ENCODE measurements around the gene NR2E1. TPM values are rescaled to one million over a fixed set of nuclear protein-coding genes. Genes with fewer than 3 reads are reported as not detected.

NR2E1 gene
- total RNA-seq, 4 donors from 2014 or later: not detected

GRCh38 chr6:108164815-108165706 lies 761 bp upstream of the NR2E1 start:
- Histone ChIP-seq H3K27ac (no peak overlapping the region), H3K36me3 (no peaks in the 10 kb centered on the region), H3K4me1 (peaks cover 34 to 52% of the 10 kb centered on the region in 2 donors), H3K9me3 (no peaks in the 10 kb centered on the region), H3K4me3 (replicated peaks in 1 of 3) (no peak overlapping the region), H3K27me3 (peaks cover 91% of the 10 kb centered on the region)
- no peak for TF ChIP-seq POLR2A (IDR thresholded peaks at IDR 0.05)
- TF ChIP-seq CTCF (IDR thresholded peaks at IDR 0.05): no peak
- intact Hi-C loops (cut with DNase I): no loop called here
- WGBS, 2 donors: 7 to 10% methylated on average over 22 to 26 of the region's 69 CpGs
- no peak for DNase-seq

- H3K4me3 ChIP-seq (replicated peaks in 1 of 3): no peak overlapping the region
- H3K27ac ChIP-seq: no peak overlapping the region
- H3K4me1 ChIP-seq: peaks cover 36 to 52% of the 10 kb centered on the region in 2 donors
- 17 to 25% methylated on average over 18 to 31 of the region's 58 CpGs for WGBS, 2 donors
- no peaks in the 10 kb centered on the region for H3K9me3 ChIP-seq
- no peaks in the 10 kb centered on the region for H3K36me3 ChIP-seq
- TF ChIP-seq CTCF (IDR thresholded peaks at IDR 0.05) (no peak), POLR2A (IDR thresholded peaks at IDR 0.05) (no peak)
- peaks cover 92% of the 10 kb centered on the region for H3K27me3 ChIP-seq
- no peak for DNase-seq
- intact Hi-C loops (cut with DNase I): no loop called here
Measured at GRCh38 chr6:108166664-108167448, 1.0 kb downstream of the NR2E1 start.

GRCh38 chr6:108167449-108168089 lies 1.7 kb downstream of the NR2E1 start:
- Histone ChIP-seq H3K4me3 (replicated peaks in 1 of 3) (no peak overlapping the region), H3K27me3 (peaks cover 85% of the 10 kb centered on the region), H3K4me1 (peaks cover 36 to 52% of the 10 kb centered on the region in 2 donors), H3K36me3 (no peaks in the 10 kb centered on the region), H3K9me3 (no peaks in the 10 kb centered on the region), H3K27ac (no peak overlapping the region)
- WGBS, 2 donors: 37 to 40% methylated on average over 28 to 35 of the region's 35 CpGs
- DNase-seq: no peak
- TF ChIP-seq POLR2A (IDR thresholded peaks at IDR 0.05) (no peak), CTCF (IDR thresholded peaks at IDR 0.05) (no peak)
- intact Hi-C loops (cut with DNase I): no loop called here

GRCh38 chr6:108168090-108168463 lies 2.3 kb downstream of the NR2E1 start:
- 23 to 24% methylated on average over 17 to 18 of the region's 23 CpGs for WGBS, 2 donors
- DNase-seq: no peak
- Histone ChIP-seq H3K4me3 (replicated peaks in 1 of 3) (peak overlapping the region in 1 of 3 donors; percentile 2), H3K36me3 (no peaks in the 10 kb centered on the region), H3K27me3 (peaks cover 84% of the 10 kb centered on the region), H3K27ac (no peak overlapping the region), H3K9me3 (no peaks in the 10 kb centered on the region), H3K4me1 (peaks cover 36 to 52% of the 10 kb centered on the region in 2 donors)
- intact Hi-C loops (cut with DNase I): no loop called here
- TF ChIP-seq POLR2A (IDR thresholded peaks at IDR 0.05): no peak
- no peak for TF ChIP-seq CTCF (IDR thresholded peaks at IDR 0.05)

Measured in thyroid gland (tissue), 4 donors.